ENCODE data around the gene CTNNA3.

DNA sequence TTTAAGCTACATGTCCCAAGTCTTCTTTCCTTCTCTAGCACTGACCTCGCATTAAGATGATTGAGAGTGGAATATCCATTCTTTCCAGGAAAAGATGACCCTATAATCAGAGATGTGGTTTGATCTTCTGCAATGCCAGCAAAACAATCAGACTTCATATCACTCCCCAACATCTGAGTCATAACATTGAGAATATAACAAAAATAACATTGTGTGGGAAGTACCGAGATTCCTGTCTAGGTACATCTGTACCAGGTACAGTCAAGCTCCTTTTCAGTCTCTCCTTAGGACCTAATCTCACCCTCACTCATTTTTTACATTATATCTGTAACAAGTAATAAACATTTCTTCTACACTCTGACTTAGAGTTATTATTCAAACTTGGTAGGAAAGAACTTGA lies 568.6 kb downstream of the CTNNA3 start:
- TF ChIP-seq CTCF (IDR thresholded peaks at IDR 0.05) (no peak), POLR2A (IDR thresholded peaks at IDR 0.05) (no peak)
